Liver (tissue), 3 donors: ENCODE results near the gene PPP4R1.

Experiments used
- CTCF ChIP-seq: fragments of 150-350 bp; IDR thresholded peaks from 2 replicates; pipeline ENCODE4 v1.5.1; 2017; ENCODE audit warnings: improper control_type of control experiment, low read depth, low read length; ENCODE audit not compliant: missing input control
- EGR1 ChIP-seq, 2 donors: IDR thresholded peaks; 2 replicates each; pipeline ENCODE4 v1.6.1; 2016 to 2018; ENCODE audit warnings: antibody characterized with exemption in 2 of 2, low read depth in 2 of 2
- FOXA1 ChIP-seq: IDR thresholded peaks from 2 replicates; pipeline ENCODE4 v1.6.1; 2016; ENCODE audit warnings: antibody characterized with exemption
- GABPA ChIP-seq, 2 donors: IDR thresholded peaks in 1 of 2; conservative IDR thresholded peaks in 1 of 2; 2 replicates each; pipeline ENCODE4 v1.6.1; 2016; ENCODE audit warnings: antibody characterized with exemption in 2 of 2, mild to moderate bottlenecking in 1 of 2, moderate library complexity in 1 of 2
- REST ChIP-seq: IDR thresholded peaks from 2 replicates; pipeline ENCODE4 v1.6.1; 2016; ENCODE audit warnings: antibody characterized with exemption, mild to moderate bottlenecking
- SP1 ChIP-seq: IDR thresholded peaks from 2 replicates; pipeline ENCODE4 v1.6.1; 2018; ENCODE audit warnings: antibody characterized with exemption, mild to moderate bottlenecking
- TAF1 ChIP-seq: conservative IDR thresholded peaks from 2 replicates; pipeline ENCODE4 v1.6.1; 2016; ENCODE audit warnings: antibody characterized with exemption, mild to moderate bottlenecking
- ZBTB33 ChIP-seq: IDR thresholded peaks from 2 replicates; pipeline ENCODE4 v1.6.1; 2016; ENCODE audit warnings: antibody characterized with exemption
- TF ChIP-seq, protein P1 (sequence below): IDR thresholded peaks from 2 replicates; pipeline ENCODE4 v1.6.1; 2016; ENCODE audit warnings: antibody characterized with exemption
- TF ChIP-seq, protein P2 (sequence below): IDR thresholded peaks from 2 replicates; pipeline ENCODE4 v1.6.1; 2016; ENCODE audit warnings: antibody characterized with exemption
- donor health status: healthy.
- donor health status: healthy.

- TF ChIP-seq CTCF (no peak), TAF1 (no peak), GABPA (IDR thresholded peaks at IDR 0.05 in 1 of 2, conservative IDR thresholded peaks at IDR 0.05 in 1 of 2) (no peak), REST (no peak), FOXA1 (no peak), EGR1 (IDR thresholded peaks at IDR 0.05; ENCODE audit: low read depth in 2 of 2) (no peak), SP1 (no peak), ZBTB33 (no peak)
- TF ChIP-seq, protein P1, sequence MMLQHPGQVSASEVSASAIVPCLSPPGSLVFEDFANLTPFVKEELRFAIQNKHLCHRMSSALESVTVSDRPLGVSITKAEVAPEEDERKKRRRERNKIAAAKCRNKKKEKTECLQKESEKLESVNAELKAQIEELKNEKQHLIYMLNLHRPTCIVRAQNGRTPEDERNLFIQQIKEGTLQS: no peak
- TF ChIP-seq, protein P2, sequence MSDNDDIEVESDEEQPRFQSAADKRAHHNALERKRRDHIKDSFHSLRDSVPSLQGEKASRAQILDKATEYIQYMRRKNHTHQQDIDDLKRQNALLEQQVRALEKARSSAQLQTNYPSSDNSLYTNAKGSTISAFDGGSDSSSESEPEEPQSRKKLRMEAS: no peak
Observed at GRCh38 chr18:9661564-9661963, 47.2 kb upstream of the PPP4R1 start.
